MCF 10A (cell line): Measurements from ENCODE around the gene C14orf93. TPM values are rescaled to one million over a fixed set of nuclear protein-coding genes. Genes with fewer than 3 reads are reported as not detected.

Experiments used
- BruUV-seq: library from RNA; stranded (reverse); fragments of 400-500 nt; replicated peaks from 2 replicates; lab custom pipeline; 2021; lab: Mats Ljungman, UMichigan
- CTCF ChIA-PET: fragments of 300-600 bp; sonication (Branson Sonifier 250); formaldehyde crosslinking; extraction: SDS; loops from one replicate; lab custom pipeline; 2021; ENCODE audit warnings: antibody characterized with exemption, inconsistent platforms; lab: Yijun Ruan, JAX
- POLR2A ChIA-PET: fragments of 300-600, 350-650 bp; sonication (Branson Sonifier 250); formaldehyde crosslinking; extraction: SDS; loops from one replicate; lab custom pipeline; 2020; ENCODE audit warnings: antibody characterized with exemption, inconsistent platforms; lab: Yijun Ruan, JAX
- DNase-seq: peaks from one replicate; pipeline ENCODE4 v3.0.0-alpha.2; 2018; ENCODE audit not compliant: unreplicated experiment
- H3K27ac Mint-ChIP-seq: one replicate; pipeline ENCODE4 v1.8.0; 2022; ENCODE audit warnings: mild to moderate bottlenecking, low read depth, mixed read lengths; ENCODE audit not compliant: unreplicated experiment
- H3K27me3 Mint-ChIP-seq: one replicate; pipeline ENCODE4 v1.8.0; 2022; ENCODE audit warnings: mixed read lengths; ENCODE audit not compliant: insufficient read depth, unreplicated experiment
- H3K36me3 Mint-ChIP-seq: one replicate; pipeline ENCODE4 v1.8.0; 2022; ENCODE audit warnings: mild to moderate bottlenecking, moderate library complexity, mixed read lengths; ENCODE audit not compliant: insufficient read depth, unreplicated experiment
- H3K4me1 Mint-ChIP-seq: one replicate; pipeline ENCODE4 v1.8.0; 2022; ENCODE audit warnings: mixed read lengths; ENCODE audit not compliant: insufficient read depth, unreplicated experiment
- H3K4me3 Mint-ChIP-seq: one replicate; pipeline ENCODE4 v1.8.0; 2022; ENCODE audit warnings: mild to moderate bottlenecking, moderate library complexity, mixed read lengths; ENCODE audit not compliant: unreplicated experiment
- H3K9me3 Mint-ChIP-seq: one replicate; pipeline ENCODE4 v1.8.0; 2022; ENCODE audit warnings: mixed read lengths; ENCODE audit not compliant: unreplicated experiment
- intact Hi-C: fragments of 100-400 bp; cut with micrococcal nuclease; formaldehyde crosslinking; loops from 2 replicates; pipeline ENCODE4 v1.14.1; 2022
- total RNA-seq: library from RNA; stranded (reverse); gene quantifications from 2 replicates; pipeline ENCODE4 v1.2.3, GENCODE V29; 2022
- TF ChIP-seq, protein P1 (sequence below): fragments of 200-600 bp; IDR thresholded peaks from one replicate; pipeline ENCODE4 v1.8.0; 2022; ENCODE audit warnings: antibody characterized with exemption, mild to moderate bottlenecking; ENCODE audit not compliant: unreplicated experiment

C14orf93 gene
- total RNA-seq, 1 experiment from 2014 or later: 6.1 TPM

DNA sequence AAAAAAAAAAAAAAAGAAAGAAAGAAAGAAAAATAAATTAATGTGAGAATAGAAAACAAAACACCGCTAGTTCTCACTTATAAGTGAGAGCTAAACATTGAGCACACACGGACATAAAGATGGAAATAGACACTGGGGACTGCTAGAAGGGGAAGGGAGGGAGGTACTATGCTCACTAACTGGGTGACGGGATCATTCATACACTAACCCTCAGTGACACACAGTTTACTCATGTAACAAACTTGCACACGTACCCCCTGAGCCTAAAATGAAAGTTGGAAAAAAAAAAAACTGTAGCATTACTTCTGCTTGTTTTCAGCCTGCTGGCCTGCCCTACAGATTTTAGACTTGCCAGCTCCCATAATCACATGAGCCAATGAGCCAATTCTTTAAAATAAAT lies 70.3 kb downstream of the C14orf93 start:
- H3K27me3 Mint-ChIP-seq: no peaks in the 10 kb centered on the region
- DNase-seq: no peak
- ChIA-PET POLR2A (interaction anchor here (1.3 to 3.9 kb wide), 2 partner anchors 10 to 42 kb away, joined by 5 to 15 read pairs; partner anchors contain the start of gene PRMT5), CTCF (interaction anchor here (0.6 to 3.4 kb wide), 5 partner anchors 9 to 603 kb away, joined by 3 to 15 read pairs (median 4); partner anchors contain the start of gene PRMT5)
- H3K4me1 Mint-ChIP-seq: no peaks in the 10 kb centered on the region
- no peak overlapping the region for H3K4me3 Mint-ChIP-seq
- no TSS peak for BruUV-seq
- intact Hi-C loops: no loop called here
- H3K9me3 Mint-ChIP-seq: no peaks in the 10 kb centered on the region
- H3K27ac Mint-ChIP-seq: no peak overlapping the region
- TF ChIP-seq, protein P1, sequence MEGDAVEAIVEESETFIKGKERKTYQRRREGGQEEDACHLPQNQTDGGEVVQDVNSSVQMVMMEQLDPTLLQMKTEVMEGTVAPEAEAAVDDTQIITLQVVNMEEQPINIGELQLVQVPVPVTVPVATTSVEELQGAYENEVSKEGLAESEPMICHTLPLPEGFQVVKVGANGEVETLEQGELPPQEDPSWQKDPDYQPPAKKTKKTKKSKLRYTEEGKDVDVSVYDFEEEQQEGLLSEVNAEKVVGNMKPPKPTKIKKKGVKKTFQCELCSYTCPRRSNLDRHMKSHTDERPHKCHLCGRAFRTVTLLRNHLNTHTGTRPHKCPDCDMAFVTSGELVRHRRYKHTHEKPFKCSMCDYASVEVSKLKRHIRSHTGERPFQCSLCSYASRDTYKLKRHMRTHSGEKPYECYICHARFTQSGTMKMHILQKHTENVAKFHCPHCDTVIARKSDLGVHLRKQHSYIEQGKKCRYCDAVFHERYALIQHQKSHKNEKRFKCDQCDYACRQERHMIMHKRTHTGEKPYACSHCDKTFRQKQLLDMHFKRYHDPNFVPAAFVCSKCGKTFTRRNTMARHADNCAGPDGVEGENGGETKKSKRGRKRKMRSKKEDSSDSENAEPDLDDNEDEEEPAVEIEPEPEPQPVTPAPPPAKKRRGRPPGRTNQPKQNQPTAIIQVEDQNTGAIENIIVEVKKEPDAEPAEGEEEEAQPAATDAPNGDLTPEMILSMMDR: no peak
- peaks cover 24% of the 10 kb centered on the region for H3K36me3 Mint-ChIP-seq

Other genes starting within 250 kb of the C14orf93 start
- 100 and 103 TPM in 2 replicates for gene OXA1L, start 243.5 kb downstream of the C14orf93 start, total RNA-seq
- 0.61 and 0.98 TPM in 2 replicates for gene SLC7A7, start 194.7 kb downstream of the C14orf93 start, total RNA-seq
- gene MRPL52, start 180.3 kb downstream of the C14orf93 start, total RNA-seq: 172 and 186 TPM in 2 replicates
- 71.5 and 78.6 TPM in 2 replicates for gene MMP14, start 173.6 kb downstream of the C14orf93 start, total RNA-seq
- gene LRP10, start 138.4 kb downstream of the C14orf93 start, total RNA-seq: 71.0 and 83.1 TPM in 2 replicates
- 0.26 and 0.47 TPM in 2 replicates for gene REM2, start 126.9 kb downstream of the C14orf93 start, total RNA-seq
- 57.6 and 60.6 TPM in 2 replicates for gene RBM23, start 91.0 kb downstream of the C14orf93 start, total RNA-seq
- gene PRMT5, start 80.8 kb downstream of the C14orf93 start, total RNA-seq: 175 and 201 TPM in 2 replicates
- gene HAUS4, start 53.1 kb downstream of the C14orf93 start, total RNA-seq: 39.0 and 44.4 TPM in 2 replicates
- 82.1 and 138 TPM in 2 replicates for gene AJUBA, start 27.6 kb downstream of the C14orf93 start, total RNA-seq
- 162 and 173 TPM in 2 replicates for gene PSMB5, start 24.8 kb upstream of the C14orf93 start, total RNA-seq
- gene PSMB11, start 32.1 kb upstream of the C14orf93 start, total RNA-seq: not detected in 2 replicates
- gene CDH24, start 47.4 kb upstream of the C14orf93 start, total RNA-seq: 2.6 and 4.9 TPM in 2 replicates
- gene ACIN1, start 85.0 kb upstream of the C14orf93 start, total RNA-seq: 197 and 213 TPM in 2 replicates
- 39.6 and 54.8 TPM in 2 replicates for gene C14orf119, start 85.4 kb upstream of the C14orf93 start, total RNA-seq
- not detected in 2 replicates for gene CIROP, start 94.8 kb upstream of the C14orf93 start, total RNA-seq
- gene CEBPE, start 109.1 kb upstream of the C14orf93 start, total RNA-seq: not detected in 2 replicates
- 1.5 and 2.4 TPM in 2 replicates for gene SLC7A8, start 173.5 kb upstream of the C14orf93 start, total RNA-seq
- gene RNF212B, start 227.8 kb upstream of the C14orf93 start, total RNA-seq: not detected in 2 replicates